HL-60/S4 treated with phorbol 12-myristate 13-acetate at 8.2 ng/mL for 4 days and 3 days (cell line): ENCODE results near the gene CLUH.

ENCODE experiments used
- in situ Hi-C: fragments of 300-500 bp; cut with MboI; formaldehyde crosslinking; loops from 2 replicates; pipeline ENCODE4 v1.15.0; 2022; ENCODE audit warnings: low sequenced_read_pairs

CLUH gene

GRCh38 chr17:2711608-2712299 is at the start of gene CLUH:
Gene CLUH, minus strand, starts transcription at chr17:2711764. Its CDS starts 103 bp downstream, at chr17:2711661.
- in situ Hi-C loops = no loop called here

GRCh38 chr17:2758870-2759269 is 47.3 kb upstream of the CLUH start:
- in situ Hi-C loops = no loop called here

- in situ Hi-C loops = no loop called here
Measured at GRCh38 chr17:2755891-2756724, 44.5 kb upstream of the CLUH start.

- in situ Hi-C loops = no loop called here
Measured at GRCh38 chr17:2751491-2751890, 39.9 kb upstream of the CLUH start.

- in situ Hi-C loops = no loop called here
Measured at GRCh38 chr17:2750721-2751120, 39.2 kb upstream of the CLUH start.

GRCh38 chr17:2749784-2750181 is 38.2 kb upstream of the CLUH start:
- in situ Hi-C loops = no loop called here

GRCh38 chr17:2749058-2749783 is 37.7 kb upstream of the CLUH start, which contains the start of gene CCDC92B:
Gene CCDC92B, minus strand, starts transcription at chr17:2749652. Its CDS starts 14,507 bp downstream, at chr17:2735145.
- in situ Hi-C loops = no loop called here

- in situ Hi-C loops = no loop called here
Measured at GRCh38 chr17:2745317-2746037, 33.9 kb upstream of the CLUH start.

- in situ Hi-C loops = no loop called here
Measured at GRCh38 chr17:2737693-2738092, 26.1 kb upstream of the CLUH start.

- in situ Hi-C loops = no loop called here
Measured at GRCh38 chr17:2736956-2737355, 25.4 kb upstream of the CLUH start.

- in situ Hi-C loops = no loop called here
Measured at GRCh38 chr17:2735896-2736295, 24.3 kb upstream of the CLUH start.

GRCh38 chr17:2734939-2735338 is 23.4 kb upstream of the CLUH start:
- in situ Hi-C loops = no loop called here

GRCh38 chr17:2731807-2732206 is 20.2 kb upstream of the CLUH start:
- in situ Hi-C loops = no loop called here

- in situ Hi-C loops = no loop called here
Measured at GRCh38 chr17:2730764-2731353, 19.3 kb upstream of the CLUH start.

GRCh38 chr17:2724784-2725164 is 13.2 kb upstream of the CLUH start:
- in situ Hi-C loops = no loop called here

- in situ Hi-C loops = no loop called here
Measured at GRCh38 chr17:2723997-2724783, 12.6 kb upstream of the CLUH start.

GRCh38 chr17:2723505-2723996 is 12.0 kb upstream of the CLUH start:
- in situ Hi-C loops = no loop called here

GRCh38 chr17:2722611-2723010 is 11.0 kb upstream of the CLUH start:
- in situ Hi-C loops = no loop called here

GRCh38 chr17:2721603-2722002 is 10.0 kb upstream of the CLUH start:
- in situ Hi-C loops = no loop called here

- in situ Hi-C loops = no loop called here
Measured at GRCh38 chr17:2719861-2720260, 8.3 kb upstream of the CLUH start.
